ENCODE results near the gene MROH2B.

- TF ChIP-seq, protein P1, sequence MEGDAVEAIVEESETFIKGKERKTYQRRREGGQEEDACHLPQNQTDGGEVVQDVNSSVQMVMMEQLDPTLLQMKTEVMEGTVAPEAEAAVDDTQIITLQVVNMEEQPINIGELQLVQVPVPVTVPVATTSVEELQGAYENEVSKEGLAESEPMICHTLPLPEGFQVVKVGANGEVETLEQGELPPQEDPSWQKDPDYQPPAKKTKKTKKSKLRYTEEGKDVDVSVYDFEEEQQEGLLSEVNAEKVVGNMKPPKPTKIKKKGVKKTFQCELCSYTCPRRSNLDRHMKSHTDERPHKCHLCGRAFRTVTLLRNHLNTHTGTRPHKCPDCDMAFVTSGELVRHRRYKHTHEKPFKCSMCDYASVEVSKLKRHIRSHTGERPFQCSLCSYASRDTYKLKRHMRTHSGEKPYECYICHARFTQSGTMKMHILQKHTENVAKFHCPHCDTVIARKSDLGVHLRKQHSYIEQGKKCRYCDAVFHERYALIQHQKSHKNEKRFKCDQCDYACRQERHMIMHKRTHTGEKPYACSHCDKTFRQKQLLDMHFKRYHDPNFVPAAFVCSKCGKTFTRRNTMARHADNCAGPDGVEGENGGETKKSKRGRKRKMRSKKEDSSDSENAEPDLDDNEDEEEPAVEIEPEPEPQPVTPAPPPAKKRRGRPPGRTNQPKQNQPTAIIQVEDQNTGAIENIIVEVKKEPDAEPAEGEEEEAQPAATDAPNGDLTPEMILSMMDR (IDR thresholded peaks at IDR 0.05) = no peak
- TF ChIP-seq POLR2A (IDR thresholded peaks at IDR 0.05) = no peak
These were observed 95.1 kb downstream of the MROH2B start for GRCh38 chr5:40976041-40976440.

Measured in sigmoid colon (tissue), 3 donors.